ENCODE data around the gene MYH14. TPM values are rescaled to one million over a fixed set of nuclear protein-coding genes. Genes with fewer than 3 reads are reported as not detected.

Gene MYH14
- polyA plus RNA-seq, 1 of the 3 experiments (the other 2 are of a cell fraction), result 0.02 TPM

DNA sequence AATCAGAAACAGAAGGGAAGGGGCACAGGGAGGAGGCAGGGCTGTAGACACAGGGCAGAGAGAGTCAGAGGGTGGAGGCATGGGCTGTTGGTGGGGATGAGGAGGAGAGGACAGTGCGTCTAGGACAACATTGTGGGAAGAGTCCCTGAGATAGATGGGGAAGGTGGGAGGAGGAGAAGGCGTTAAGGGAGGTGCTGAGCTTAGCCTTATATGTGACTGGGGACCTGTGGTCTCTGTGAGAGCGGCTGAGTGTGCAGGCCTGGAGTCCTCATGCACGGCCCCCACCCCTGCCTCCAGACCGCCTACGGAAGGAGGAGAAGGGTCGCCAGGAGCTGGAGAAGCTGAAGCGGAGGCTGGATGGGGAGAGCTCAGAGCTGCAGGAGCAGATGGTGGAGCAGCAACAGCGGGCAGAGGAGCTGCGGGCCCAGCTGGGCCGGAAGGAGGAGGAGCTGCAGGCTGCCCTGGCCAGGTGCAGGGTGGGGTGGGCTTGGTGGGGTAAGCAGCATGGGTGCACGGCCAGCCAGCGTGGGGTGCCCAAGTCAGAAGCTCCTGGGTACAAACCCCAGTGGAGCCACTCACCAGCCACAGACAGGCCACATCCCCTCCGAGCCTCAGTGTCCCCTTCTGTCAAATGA, 69.0 kb downstream of the MYH14 start:
- Histone ChIP-seq H3F3A (replicated peaks; ENCODE audit: insufficient read depth) (no peaks in the 10 kb centered on the region), H3K9ac (no peak overlapping the region), H3K27me3 (ENCODE audit: insufficient read depth) (peaks cover 90% of the 10 kb centered on the region), H3K79me2 (ENCODE audit: insufficient read depth) (no peaks in the 10 kb centered on the region), H3K9me3 (no peaks in the 10 kb centered on the region), H4K20me1 (ENCODE audit: insufficient read depth) (no peaks in the 10 kb centered on the region), H3K4me1 (ENCODE audit: control insufficient read depth in 1 of 2, insufficient read depth in 2 of 2, low read depth in 1 of 2, low read length in 1 of 2) (no peaks in the 10 kb centered on the region), H3K36me3 (replicated peaks in 1 of 2; ENCODE audit: control insufficient read depth in 1 of 2, insufficient read depth in 2 of 2, low read length in 1 of 2) (no peaks in the 10 kb centered on the region), H3K9me2 (no peaks in the 10 kb centered on the region), H3K27ac (ENCODE audit: low read depth in 2 of 2, low read length in 1 of 2) (no peak overlapping the region), H3K4me2 (no peak overlapping the region), H3K4me3 (ENCODE audit: low read depth in 2 of 2, low read length in 1 of 2) (no peak overlapping the region), H2AFZ (ENCODE audit: low read depth) (no peak overlapping the region)
- DNase-seq, result no peak
- TF ChIP-seq FOSL2 (IDR thresholded peaks at IDR 0.05; ENCODE audit: borderline replicate concordance, low read depth), result no peak
- no peak for TF ChIP-seq NFIC (IDR thresholded peaks at IDR 0.05; ENCODE audit: borderline replicate concordance)
- TF ChIP-seq NRF1 (IDR thresholded peaks at IDR 0.05; ENCODE audit: low read depth, low read length), result no peak
- TF ChIP-seq MXI1 (IDR thresholded peaks at IDR 0.05; ENCODE audit: low read depth, low read length), result no peak
- TF ChIP-seq ELF1 (IDR thresholded peaks at IDR 0.05), result no peak
- no peak for TF ChIP-seq ZBTB33 (IDR thresholded peaks at IDR 0.05; ENCODE audit: borderline replicate concordance, low read depth)
- TF ChIP-seq TEAD4 (IDR thresholded peaks at IDR 0.05; ENCODE audit: borderline replicate concordance, insufficient read depth), result no peak
- TF ChIP-seq EP300 (IDR thresholded peaks at IDR 0.05; ENCODE audit: borderline replicate concordance in 1 of 2, low read depth in 1 of 2, low read length in 1 of 2), result no peak
- no peak for TF ChIP-seq REST (IDR thresholded peaks at IDR 0.05; ENCODE audit: low read depth, low read length)
- no peak for TF ChIP-seq EZH2phosphoT487 (IDR thresholded peaks at IDR 0.05; ENCODE audit: borderline replicate concordance, low read depth)
- TF ChIP-seq RCOR1 (IDR thresholded peaks at IDR 0.05; ENCODE audit: low read length), result no peak
- TF ChIP-seq GABPA (IDR thresholded peaks at IDR 0.05; ENCODE audit: low read depth), result no peak
- TF ChIP-seq MAX (IDR thresholded peaks at IDR 0.05; ENCODE audit: low read depth), result no peak
- TF ChIP-seq CHD2 (IDR thresholded peaks at IDR 0.05; ENCODE audit: low read length, partially characterized antibody), result no peak
- TF ChIP-seq FOXJ3 (CRISPR knock-in tag; IDR thresholded peaks at IDR 0.05), result no peak
- CTCF ChIA-PET, result interaction anchor here (0.8 to 1.1 kb wide), 2 partner anchors 17 to 125 kb away, joined by 3 to 5 read pairs; no protein-coding TSS in a partner anchor
- 32% methylated on average over 13 of the region's 14 CpGs for WGBS (ENCODE audit: low lambda C conversion rate)
- POLR2A ChIA-PET, result no interaction called here

Measured in SK-N-SH (cell line).